HL-60 (cell line): ENCODE results near the gene CACNA1G.
A peak's percentile ranks its signal among the peaks of the same experiment; 100 is the strongest.

Experiments used
- DNase-seq, 2 experiments: peaks; one replicate each; pipeline ENCODE4 v3.0.0-alpha.2; 2010 to 2020; ENCODE audit warnings: low read depth in 1 of 2, low spot score in 1 of 2
- H3K27ac ChIP-seq: fragments of 250-450 bp; sonication (Bioruptor Pico); replicated peaks from 2 replicates; pipeline ENCODE4 v1.5.1; 2020; ENCODE audit warnings: mild to moderate bottlenecking, moderate library complexity
- H3K27me3 ChIP-seq: fragments of 250-450 bp; sonication (Bioruptor Pico); 2 replicates; pipeline ENCODE4 v1.5.1; 2021; ENCODE audit warnings: mild to moderate bottlenecking, moderate library complexity; ENCODE audit not compliant: insufficient read depth, poor library complexity, severe bottlenecking
- H3K4me3 ChIP-seq: replicated peaks from 2 replicates; pipeline ENCODE4 v1.5.1; 2011; ENCODE audit warnings: mild to moderate bottlenecking, control low read depth, low read length; ENCODE audit not compliant: insufficient read depth
- CTCF ChIP-seq: IDR thresholded peaks from one replicate; pipeline ENCODE4 v1.5.1; 2011; ENCODE audit warnings: low read length, control low read depth, inconsistent platforms; ENCODE audit not compliant: insufficient read depth
- GABPA ChIP-seq: IDR thresholded peaks from 2 replicates; pipeline ENCODE4 v1.6.1; 2012; ENCODE audit warnings: low read depth
- POLR2AphosphoS5 ChIP-seq: IDR thresholded peaks from 2 replicates; pipeline ENCODE4 v1.6.1; 2012; ENCODE audit warnings: low read depth
- REST ChIP-seq: IDR thresholded peaks from 2 replicates; pipeline ENCODE4 v1.6.1; 2012; ENCODE audit warnings: low read depth; ENCODE audit not compliant: insufficient replicate concordance
- SPI1 ChIP-seq: IDR thresholded peaks from 2 replicates; pipeline ENCODE4 v1.6.1; 2012; ENCODE audit warnings: low read depth, mild to moderate bottlenecking, borderline replicate concordance

Gene CACNA1G

GRCh38 chr17:50615828-50616227 lies 55.3 kb downstream of the CACNA1G start:
- no peak for DNase-seq
- no peak overlapping the region for H3K4me3 ChIP-seq
- TF ChIP-seq GABPA (no peak), CTCF (no peak), REST (no peak), POLR2AphosphoS5 (no peak), SPI1 (no peak)
- no peak overlapping the region for H3K27ac ChIP-seq
- H3K27me3 ChIP-seq: peaks cover 9% of the 10 kb centered on the region

GRCh38 chr17:50618300-50618699 lies 57.8 kb downstream of the CACNA1G start:
- peaks cover 9% of the 10 kb centered on the region for H3K27me3 ChIP-seq
- DNase-seq: no peak
- TF ChIP-seq GABPA: no peak
- no peak for TF ChIP-seq SPI1
- TF ChIP-seq REST: no peak
- TF ChIP-seq CTCF: no peak
- no peak for TF ChIP-seq POLR2AphosphoS5
- no peak overlapping the region for H3K4me3 ChIP-seq
- no peak overlapping the region for H3K27ac ChIP-seq

- Histone ChIP-seq H3K27me3 (peaks cover 9% of the 10 kb centered on the region), H3K27ac (no peak overlapping the region), H3K4me3 (no peak overlapping the region)
- TF ChIP-seq GABPA (no peak), POLR2AphosphoS5 (no peak), REST (no peak), CTCF (no peak), SPI1 (no peak)
- DNase-seq: peak in 1 of 2 experiments; percentile 24
Measured at GRCh38 chr17:50618941-50619340, 58.4 kb downstream of the CACNA1G start.
